Kidney capillary endothelial cell (primary cell): ENCODE data around the gene TFPI2.

ENCODE experiments used
- DNase-seq: peaks from one replicate; pipeline ENCODE4 v3.0.0-alpha.2; 2018; ENCODE audit warnings: low spot score

TFPI2 gene

DNA sequence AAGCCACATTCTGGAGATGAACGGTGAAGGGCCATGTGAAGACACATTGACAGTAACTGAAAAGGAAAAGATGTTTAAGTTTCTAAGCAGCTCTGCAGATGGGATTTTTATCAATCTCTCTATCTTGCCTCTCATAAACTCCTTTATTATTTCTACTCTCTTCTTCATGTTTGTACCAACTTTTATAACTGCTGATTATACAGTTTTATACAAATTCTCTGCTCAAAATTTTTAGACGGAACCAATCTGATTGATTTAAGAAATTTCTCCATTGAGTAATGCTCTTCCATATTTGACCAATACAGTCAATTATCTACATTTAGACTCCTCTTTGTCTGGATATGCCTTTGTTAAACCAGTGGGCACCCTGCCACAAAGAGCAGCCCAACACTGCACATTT is 31.7 kb downstream of the TFPI2 start:
- no peak for DNase-seq

GRCh38 chr7:93856323-93856722 is 34.2 kb downstream of the TFPI2 start:
- DNase-seq, result peak; percentile 10

GRCh38 chr7:93855797-93856196 is 34.8 kb downstream of the TFPI2 start:
- no peak for DNase-seq

DNA sequence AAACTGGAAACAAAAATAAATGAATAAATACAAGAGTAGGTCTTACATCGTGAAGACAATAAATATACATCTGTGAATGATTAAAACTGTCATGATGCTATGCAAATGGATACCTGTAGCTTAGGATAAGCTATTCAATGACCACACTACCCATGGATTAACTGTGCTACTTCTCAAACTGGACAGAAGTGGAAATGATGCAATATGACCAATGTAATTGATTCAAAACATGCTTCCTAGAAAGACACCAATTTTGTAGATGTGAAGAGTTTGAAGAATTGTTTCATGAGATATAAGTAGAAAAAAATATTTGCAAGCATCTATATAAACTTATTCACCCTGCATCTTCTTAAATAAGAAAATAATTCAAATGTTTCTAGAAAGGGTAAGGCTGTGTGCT is 36.1 kb downstream of the TFPI2 start:
- no peak for DNase-seq

DNA sequence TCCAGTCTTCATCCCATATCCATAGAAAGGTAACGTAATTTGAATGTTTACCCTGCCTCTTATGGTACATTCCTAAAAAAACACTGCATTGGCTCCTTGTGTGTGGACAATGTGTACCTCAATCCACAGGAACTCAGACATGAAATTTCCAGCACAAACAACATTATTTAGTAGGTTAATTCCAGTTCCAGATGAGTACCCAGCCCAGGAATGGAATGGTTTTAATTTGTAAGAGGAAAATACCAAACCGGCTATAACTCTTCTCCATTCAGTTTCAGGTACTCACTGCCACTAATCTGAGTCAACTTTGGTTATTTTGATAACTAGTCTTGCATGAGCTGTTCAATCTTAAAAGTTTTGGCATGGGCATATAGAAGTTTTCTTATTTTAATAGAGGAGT is 39.0 kb downstream of the TFPI2 start:
- DNase-seq, result no peak

GRCh38 chr7:93843260-93843659 is 47.3 kb downstream of the TFPI2 start:
- DNase-seq, result no peak

- no peak for DNase-seq
Observed at GRCh38 chr7:93838966-93839365, 51.6 kb downstream of the TFPI2 start.

DNA sequence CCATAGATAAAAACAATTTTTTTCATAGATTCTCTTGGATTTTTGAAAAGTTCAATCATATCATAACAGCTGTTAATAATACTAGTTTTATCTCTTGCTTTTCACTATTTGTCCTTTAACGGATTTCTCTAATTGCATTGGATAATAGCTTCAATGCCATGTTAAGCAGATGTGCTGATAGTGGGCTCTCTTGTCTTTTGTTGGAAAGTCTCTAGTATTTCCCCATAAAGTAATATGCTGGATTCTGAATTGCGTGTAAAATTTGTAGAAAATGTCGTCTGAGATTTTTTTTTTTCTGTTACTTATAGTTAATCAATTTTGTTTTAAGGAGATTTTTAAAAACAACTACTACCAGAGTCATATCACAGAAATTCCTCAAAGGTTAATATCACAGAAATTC is 53.3 kb downstream of the TFPI2 start:
- DNase-seq, result no peak

GRCh38 chr7:93836116-93836515 is 54.4 kb downstream of the TFPI2 start:
- DNase-seq, result no peak

- no peak for DNase-seq
Observed at GRCh38 chr7:93835702-93836101, 54.9 kb downstream of the TFPI2 start.
